Fibroblast of lung (primary cell): ENCODE results near the gene GRAMD1A.

Experiments used
- CTCF ChIP-seq, 2 donors: IDR thresholded peaks in 1 of 2; conservative IDR thresholded peaks in 1 of 2; 1 replicate in 1 of 2; 2 replicates in 1 of 2; pipeline ENCODE4 v1.5.1; 2011 to 2012; ENCODE audit warnings: low read length in 2 of 2, control low read depth in 1 of 2, inconsistent platforms in 1 of 2, low read depth in 1 of 2, mild to moderate bottlenecking in 1 of 2
- EZH2 ChIP-seq: IDR thresholded peaks from 2 replicates; pipeline ENCODE4 v1.5.1; 2012; ENCODE audit warnings: low read length, control low read depth, mild to moderate bottlenecking; ENCODE audit errors: missing control alignments

- TF ChIP-seq CTCF (conservative IDR thresholded peaks at IDR 0.05 in 1 of 2, IDR thresholded peaks at IDR 0.05 in 1 of 2; ENCODE audit: low read depth in 1 of 2, low read length in 2 of 2) (no peak), EZH2 (no peak)
Observed at GRCh38 chr19:35066121-35066520, 66.0 kb downstream of the GRAMD1A start.
